WI38 (cell line): Measurements from ENCODE around the gene CNPY2.
A peak's percentile ranks its signal among the peaks of the same experiment; 100 is the strongest.
"Not testable (repeated sequence)": the region's sequence is repeated elsewhere in the genome, so short reads cannot be mapped to it uniquely, and the experiment has no call there.

Source experiments
- H3K4me3 ChIP-seq: 2 replicates; pipeline ENCODE4 v1.5.1; 2011; ENCODE audit warnings: low read depth, mild to moderate bottlenecking, control low read depth, low read length
- CTCF ChIP-seq: IDR thresholded peaks from 2 replicates; pipeline ENCODE4 v1.5.1; 2012; ENCODE audit warnings: low read depth, mild to moderate bottlenecking, control low read depth, low read length

Gene CNPY2

GRCh38 chr12:56271031-56271430, 44.8 kb downstream of the CNPY2 start:
- no peak overlapping the region for H3K4me3 ChIP-seq
- peak; percentile 20; the same call in 1 of the 2 replicates for TF ChIP-seq CTCF

GRCh38 chr12:56267443-56268071, 48.2 kb downstream of the CNPY2 start:
- H3K4me3 ChIP-seq: peak overlapping the region; percentile 74
- TF ChIP-seq CTCF: no peak

- TF ChIP-seq CTCF: peak; percentile 78
- H3K4me3 ChIP-seq: peak within 1 kb of the TSS; percentile 74
These were observed 48.9 kb downstream of the CNPY2 start, which contains the start of gene COQ10A for GRCh38 chr12:56266693-56267442. COQ10A (plus strand) TSS chr12:56266942; CDS start chr12:56267119, 177 bp downstream.

DNA sequence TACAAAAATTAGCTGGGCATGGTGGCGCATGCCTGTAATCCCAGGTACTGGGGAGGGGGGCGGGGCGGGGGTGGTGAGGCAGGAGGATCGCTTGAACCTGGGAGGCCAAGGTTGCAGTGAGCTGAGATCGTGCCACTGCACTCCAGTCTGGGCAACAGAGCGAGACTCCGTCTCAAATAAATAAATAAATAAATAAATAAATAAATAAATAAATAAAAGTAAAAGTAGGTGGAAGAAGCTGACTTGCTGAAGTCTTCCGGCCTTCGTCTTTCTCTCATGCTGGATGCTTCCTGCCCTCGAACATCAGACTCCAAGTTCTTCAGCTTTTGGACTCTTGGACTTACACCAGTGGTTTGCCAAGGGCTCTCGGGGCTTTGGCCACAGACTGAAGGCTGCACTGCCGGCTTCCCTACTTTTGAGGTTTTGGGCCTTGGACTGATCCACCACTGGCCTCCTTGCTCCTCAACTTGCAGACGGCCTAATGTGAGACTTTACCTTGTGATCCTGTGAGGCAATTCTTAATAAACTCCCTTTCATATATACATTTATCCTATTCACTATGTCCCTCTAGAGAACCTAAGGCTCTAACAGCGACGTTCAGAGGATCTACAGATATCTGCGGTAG, 49.6 kb downstream of the CNPY2 start:
- peak overlapping the region; percentile 74 for H3K4me3 ChIP-seq

- H3K4me3 ChIP-seq: not testable (repeated sequence)
These were observed 52.8 kb downstream of the CNPY2 start for GRCh38 chr12:56262955-56263354.

DNA sequence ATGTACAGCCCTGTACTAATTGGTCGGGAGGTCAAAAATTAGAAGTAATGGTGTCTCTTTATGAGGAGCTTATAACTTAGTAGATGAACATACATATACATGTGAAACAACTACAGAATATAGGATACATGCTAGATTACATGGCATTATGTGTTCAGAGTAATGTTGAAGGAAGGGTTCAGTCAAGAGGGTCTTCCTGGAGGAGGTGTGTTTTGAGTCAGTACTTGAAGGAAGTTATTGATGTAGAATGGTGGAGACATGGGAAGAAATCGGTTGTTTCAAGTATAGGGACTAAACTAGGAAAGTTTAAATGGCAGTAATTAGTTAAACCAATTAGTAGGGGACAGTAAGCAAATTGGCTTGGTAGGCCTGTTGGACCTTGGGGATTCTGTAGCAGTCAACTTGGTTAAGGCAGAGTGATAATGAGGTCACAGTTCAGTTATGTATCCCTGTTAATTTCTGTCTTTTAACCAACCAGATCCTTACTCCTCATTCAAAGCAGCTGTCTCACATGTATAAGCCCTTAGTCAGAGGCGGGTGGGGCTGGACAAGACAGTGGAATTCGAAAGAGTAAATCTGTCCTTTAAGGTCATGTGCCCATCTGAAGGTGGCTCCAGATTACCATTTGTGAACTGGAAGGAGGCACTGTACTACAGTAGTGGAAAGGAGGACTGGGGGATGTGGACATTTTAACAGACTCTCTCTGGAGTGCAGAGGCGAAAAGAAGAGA, 54.1 kb downstream of the CNPY2 start:
- no peak overlapping the region for H3K4me3 ChIP-seq
- TF ChIP-seq CTCF: no peak

DNA sequence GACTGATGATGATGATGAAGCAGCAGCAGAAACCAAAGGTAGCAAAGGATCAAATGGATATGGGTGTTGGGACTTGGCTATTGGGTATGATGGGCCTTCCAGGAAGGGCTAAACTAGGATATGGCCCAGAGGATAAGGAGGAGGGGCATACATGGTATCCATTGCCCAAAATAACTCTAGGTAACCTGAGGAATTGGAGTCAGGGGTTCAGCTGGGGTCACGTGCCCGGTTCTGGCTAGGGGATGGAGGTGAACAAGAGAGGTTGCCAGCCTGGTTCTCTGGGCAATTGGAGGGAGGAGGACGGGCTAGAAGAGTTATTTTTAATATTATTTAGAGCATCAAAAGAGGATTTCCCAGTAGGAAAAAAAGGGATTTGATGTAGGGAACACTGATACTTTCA, 54.9 kb downstream of the CNPY2 start:
- TF ChIP-seq CTCF: no peak
- H3K4me3 ChIP-seq: no peak overlapping the region

- no peak for TF ChIP-seq CTCF
- H3K4me3 ChIP-seq: no peak overlapping the region
These were observed 55.4 kb downstream of the CNPY2 start for GRCh38 chr12:56260380-56260779.
